HUES6 (cell line): ENCODE results near the gene ULK4.

Experiments
- H3K27ac ChIP-seq: 2 replicates; pipeline ENCODE4 v1.7.0; 2013; ENCODE audit warnings: low read depth, mild to moderate bottlenecking, low read length, inconsistent platforms
- H3K27me3 ChIP-seq: 2 replicates; pipeline ENCODE4 v1.6.1; 2013; ENCODE audit warnings: low read length; ENCODE audit not compliant: control insufficient read depth, insufficient read depth
- H3K36me3 ChIP-seq: 2 replicates; pipeline ENCODE4 v1.6.1; 2013; ENCODE audit warnings: low read length; ENCODE audit not compliant: control insufficient read depth, insufficient read depth
- H3K4me1 ChIP-seq: 2 replicates; pipeline ENCODE4 v1.6.1; 2013; ENCODE audit warnings: low read length; ENCODE audit not compliant: control insufficient read depth, insufficient read depth
- H3K4me3 ChIP-seq: 2 replicates; pipeline ENCODE4 v1.5.1; 2013; ENCODE audit warnings: low read depth, low read length
- H3K9ac ChIP-seq: one replicate; pipeline ENCODE4 v1.6.1; 2013; ENCODE audit warnings: mild to moderate bottlenecking, low read length
- H3K9me3 ChIP-seq: 2 replicates; pipeline ENCODE4 v1.6.1; 2013; ENCODE audit warnings: low read depth, low read length; ENCODE audit not compliant: control insufficient read depth, insufficient read depth

Gene ULK4

DNA sequence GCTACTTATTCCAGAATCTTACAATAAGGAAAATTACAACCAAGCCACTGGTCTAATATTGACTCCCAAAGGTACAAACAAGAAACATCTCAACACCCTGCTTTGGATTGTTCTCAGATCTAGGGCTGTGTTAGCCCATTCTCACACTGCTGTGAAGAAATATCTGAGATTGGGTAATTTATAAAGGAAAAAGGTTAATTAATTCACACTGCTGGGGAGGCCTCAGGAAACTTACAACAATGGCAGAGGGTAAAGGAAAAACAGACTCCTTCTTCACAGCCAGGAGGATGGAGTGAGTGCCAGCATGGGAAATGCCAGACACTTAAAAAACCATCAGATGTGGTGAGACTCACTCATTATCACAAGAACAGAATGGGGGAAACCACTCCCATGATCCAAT, 208.3 kb downstream of the ULK4 start:
- H3K27ac ChIP-seq = no peak overlapping the region
- H3K27me3 ChIP-seq = no peaks in the 10 kb centered on the region
- H3K9me3 ChIP-seq = no peaks in the 10 kb centered on the region
- H3K9ac ChIP-seq = no peak overlapping the region
- no peak overlapping the region for H3K4me3 ChIP-seq
- no peaks in the 10 kb centered on the region; the same call in 1 of the 2 replicates for H3K36me3 ChIP-seq
- H3K4me1 ChIP-seq = no peaks in the 10 kb centered on the region

DNA sequence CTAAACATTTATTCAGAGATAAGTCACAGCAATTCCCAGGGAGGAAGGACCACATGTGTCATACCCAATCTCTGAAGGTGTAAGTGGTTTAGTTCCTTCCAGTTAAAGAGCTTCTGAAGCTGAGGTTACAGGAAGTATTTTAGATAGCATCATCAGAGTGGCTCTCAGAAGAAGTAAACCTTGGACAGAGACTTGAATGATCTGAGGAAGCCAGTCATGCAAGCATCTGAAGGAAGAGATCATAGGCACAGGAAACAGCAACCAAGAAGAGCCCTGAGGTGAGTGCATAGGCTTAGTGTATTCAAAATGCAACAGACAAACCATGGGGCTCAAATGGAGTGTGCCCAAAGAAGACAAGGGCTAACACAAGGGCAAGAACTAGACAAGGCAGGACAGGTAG, 210.3 kb downstream of the ULK4 start:
- H3K9ac ChIP-seq = no peak overlapping the region
- H3K9me3 ChIP-seq = no peaks in the 10 kb centered on the region
- no peaks in the 10 kb centered on the region for H3K27me3 ChIP-seq
- H3K4me1 ChIP-seq = no peaks in the 10 kb centered on the region
- no peak overlapping the region for H3K4me3 ChIP-seq
- no peak overlapping the region for H3K27ac ChIP-seq
- no peaks in the 10 kb centered on the region; the same call in 1 of the 2 replicates for H3K36me3 ChIP-seq

DNA sequence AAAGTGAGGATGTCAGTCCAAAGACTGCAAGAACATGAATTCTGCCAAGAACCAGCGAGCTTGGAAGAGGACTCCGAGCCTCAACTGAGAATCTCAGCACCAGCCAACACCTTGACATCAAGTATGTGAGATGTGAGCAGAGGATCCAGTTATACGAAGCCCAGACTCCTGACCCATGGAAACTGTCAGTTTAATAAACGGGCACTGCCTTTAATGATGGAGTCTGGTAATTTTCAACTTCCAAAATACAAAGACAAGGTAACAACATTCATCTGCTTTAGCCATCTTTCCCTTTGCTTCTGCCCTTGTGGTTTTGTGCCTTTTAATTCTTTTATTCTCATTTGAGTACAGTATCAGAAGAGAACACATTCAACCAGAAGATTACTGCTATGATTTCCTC, 211.9 kb downstream of the ULK4 start:
- Histone ChIP-seq H3K36me3 (no peaks in the 10 kb centered on the region; the same call in 1 of the 2 replicates), H3K4me1 (no peaks in the 10 kb centered on the region), H3K9me3 (no peaks in the 10 kb centered on the region), H3K4me3 (no peak overlapping the region), H3K27me3 (no peaks in the 10 kb centered on the region), H3K9ac (no peak overlapping the region), H3K27ac (no peak overlapping the region)

DNA sequence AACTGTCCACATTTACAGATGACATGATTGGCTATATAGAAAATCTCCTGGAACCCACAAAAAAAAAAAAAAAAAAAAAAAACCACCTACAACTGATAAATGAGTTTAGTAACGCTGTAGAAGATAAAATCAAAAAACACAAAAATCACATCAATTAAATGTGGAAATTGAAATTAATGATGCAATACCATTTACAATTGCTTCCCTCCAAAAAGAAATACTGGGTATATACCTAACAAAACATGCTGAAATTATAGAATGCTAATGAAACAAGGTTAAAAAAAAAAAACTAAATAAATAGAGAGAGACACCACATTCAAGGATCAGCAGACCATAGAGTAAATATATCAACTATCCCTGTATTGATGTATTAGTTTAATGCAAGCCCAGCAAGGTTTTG, 215.7 kb downstream of the ULK4 start:
- Histone ChIP-seq H3K27ac (no peak overlapping the region), H3K4me3 (no peak overlapping the region), H3K9ac (no peak overlapping the region), H3K4me1 (peaks cover 6% of the 10 kb centered on the region), H3K9me3 (no peaks in the 10 kb centered on the region), H3K36me3 (no peaks in the 10 kb centered on the region; the same call in 1 of the 2 replicates), H3K27me3 (no peaks in the 10 kb centered on the region)

DNA sequence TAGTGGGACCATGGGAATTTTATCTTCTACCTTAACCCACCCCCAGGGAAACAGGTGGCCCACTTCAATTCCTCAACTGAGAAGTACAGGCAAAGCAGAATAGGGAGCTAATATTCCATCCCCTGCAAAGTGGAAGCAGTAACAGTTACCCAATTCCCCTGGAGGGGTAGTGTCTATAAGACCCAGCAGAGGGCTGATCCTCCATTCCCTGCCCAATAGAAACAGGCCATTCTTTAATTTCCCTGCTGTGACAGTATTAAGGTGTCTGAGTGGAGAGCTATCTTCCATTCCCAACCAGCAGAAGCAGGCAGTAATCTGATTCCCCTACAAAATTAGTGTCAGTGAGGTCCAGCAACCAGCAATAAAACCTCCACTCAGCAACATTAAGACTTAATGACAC, 219.8 kb downstream of the ULK4 start:
- Histone ChIP-seq H3K4me1 (peaks cover 11% of the 10 kb centered on the region), H3K36me3 (no peaks in the 10 kb centered on the region), H3K9ac (no peak overlapping the region), H3K4me3 (no peak overlapping the region), H3K27ac (no peak overlapping the region), H3K27me3 (no peaks in the 10 kb centered on the region), H3K9me3 (no peaks in the 10 kb centered on the region)

DNA sequence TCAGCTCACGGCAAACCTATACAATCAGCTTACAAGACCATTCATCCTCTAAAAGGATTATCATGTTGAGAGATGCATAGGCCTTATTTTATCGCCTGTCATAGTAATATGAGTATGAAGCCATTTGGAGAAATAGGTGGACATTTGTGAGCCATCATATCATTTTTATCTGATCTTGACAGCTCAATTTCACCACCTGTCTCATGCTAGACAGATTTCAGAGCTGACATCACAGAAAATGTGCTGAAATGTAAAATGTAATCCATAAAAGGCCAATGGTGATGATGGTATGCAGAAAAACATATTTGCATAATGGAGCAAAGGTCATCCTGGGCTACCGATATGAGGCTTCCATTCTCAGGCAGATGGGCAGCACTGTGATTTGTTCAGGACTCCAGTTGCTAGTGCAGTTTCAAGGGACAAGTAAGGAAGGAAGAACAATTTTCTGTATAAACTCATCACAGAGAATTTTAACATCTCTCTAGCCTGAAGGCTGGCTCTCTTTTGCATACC, 221.5 kb downstream of the ULK4 start:
- Histone ChIP-seq H3K4me1 (peaks cover 11% of the 10 kb centered on the region), H3K9ac (no peak overlapping the region), H3K27me3 (no peaks in the 10 kb centered on the region), H3K9me3 (no peaks in the 10 kb centered on the region), H3K27ac (no peak overlapping the region), H3K36me3 (no peaks in the 10 kb centered on the region), H3K4me3 (no peak overlapping the region)

DNA sequence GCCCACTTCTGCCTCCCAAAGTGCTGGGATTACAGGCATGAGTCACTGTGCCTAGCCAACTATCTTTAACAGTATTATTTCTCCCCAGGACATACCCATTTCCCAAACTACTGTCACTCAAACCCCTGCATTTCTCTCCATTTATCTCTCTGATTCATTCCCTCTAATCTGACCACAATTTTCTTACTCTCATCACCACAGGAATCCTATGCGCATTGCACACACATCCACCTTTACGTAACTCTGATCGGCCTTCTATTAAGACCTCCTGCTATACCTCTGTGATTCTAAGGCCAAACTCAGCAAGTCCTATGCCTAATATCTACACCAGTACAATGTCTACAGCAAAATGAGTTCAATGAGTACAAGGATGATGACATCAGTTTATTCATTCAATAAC, 235.0 kb downstream of the ULK4 start:
- Histone ChIP-seq H3K9ac (no peak overlapping the region), H3K4me3 (no peak overlapping the region), H3K27me3 (no peaks in the 10 kb centered on the region), H3K36me3 (no peaks in the 10 kb centered on the region), H3K4me1 (no peaks in the 10 kb centered on the region), H3K9me3 (peaks cover 2% of the 10 kb centered on the region; the same call in 1 of the 2 replicates), H3K27ac (no peak overlapping the region)

DNA sequence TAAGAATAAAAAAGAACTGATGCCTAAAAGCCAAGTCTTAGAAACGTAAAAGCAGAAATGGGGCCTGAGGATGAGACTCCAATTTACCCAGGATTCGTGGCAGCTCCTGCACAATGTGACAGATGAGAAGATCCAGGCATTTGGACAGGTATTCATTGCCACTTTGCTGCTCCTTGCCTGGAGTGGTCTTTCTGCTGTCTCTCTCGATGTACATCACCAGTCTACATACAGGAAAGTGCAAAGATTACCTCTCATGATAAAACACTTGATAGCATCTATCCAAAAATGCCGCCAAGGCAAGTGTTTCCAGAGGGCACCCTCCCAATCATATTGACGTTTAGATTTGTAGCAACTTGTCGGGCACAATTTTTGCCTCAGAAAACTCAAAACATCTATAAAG, 244.3 kb downstream of the ULK4 start:
- H3K36me3 ChIP-seq = no peaks in the 10 kb centered on the region
- no peaks in the 10 kb centered on the region for H3K9me3 ChIP-seq
- no peaks in the 10 kb centered on the region for H3K4me1 ChIP-seq
- H3K4me3 ChIP-seq = no peak overlapping the region
- no peak overlapping the region for H3K9ac ChIP-seq
- no peaks in the 10 kb centered on the region for H3K27me3 ChIP-seq
- H3K27ac ChIP-seq = no peak overlapping the region

DNA sequence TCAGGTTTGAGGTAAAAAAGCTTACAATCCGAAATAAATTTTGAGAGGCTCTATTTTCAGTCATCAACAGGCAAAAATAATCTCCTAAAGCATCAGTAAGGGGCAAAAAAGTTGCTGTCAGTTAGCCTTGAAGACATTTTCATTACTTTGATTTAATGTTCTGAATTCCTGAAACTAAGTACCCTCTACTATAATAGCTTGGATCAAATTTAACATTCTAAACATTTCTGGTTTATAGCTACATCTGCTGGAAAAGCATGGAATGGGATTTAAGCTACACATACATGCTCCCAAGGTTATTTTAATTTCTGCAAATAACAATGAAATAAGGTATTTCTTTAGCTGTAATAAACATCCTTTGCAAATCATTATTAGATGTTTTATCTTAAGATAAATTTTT, 245.4 kb downstream of the ULK4 start:
- Histone ChIP-seq H3K27ac (no peak overlapping the region), H3K9me3 (no peaks in the 10 kb centered on the region), H3K9ac (no peak overlapping the region), H3K4me3 (no peak overlapping the region), H3K36me3 (no peaks in the 10 kb centered on the region), H3K4me1 (peaks cover 3% of the 10 kb centered on the region; the same call in 1 of the 2 replicates), H3K27me3 (no peaks in the 10 kb centered on the region)

DNA sequence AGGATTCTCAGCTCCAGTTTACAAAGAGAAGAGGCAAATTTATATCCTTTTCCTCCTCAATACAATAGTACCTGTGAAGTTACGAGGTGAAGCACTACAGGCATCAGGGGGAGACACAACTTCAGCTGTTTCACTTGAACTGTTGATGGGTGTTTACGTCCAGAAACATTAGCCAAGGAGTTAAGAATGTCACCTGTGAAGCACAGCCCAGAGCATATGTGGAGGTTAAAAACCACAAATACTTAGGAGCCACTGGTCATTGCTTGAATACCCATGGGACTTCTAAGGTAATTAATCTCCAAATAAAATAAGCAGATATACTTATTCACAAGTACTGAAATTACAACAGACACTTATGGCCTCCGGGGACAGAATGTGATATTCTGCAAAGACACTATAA, 246.5 kb downstream of the ULK4 start:
- Histone ChIP-seq H3K27me3 (no peaks in the 10 kb centered on the region), H3K9me3 (no peaks in the 10 kb centered on the region), H3K36me3 (no peaks in the 10 kb centered on the region), H3K9ac (no peak overlapping the region), H3K27ac (no peak overlapping the region), H3K4me3 (no peak overlapping the region), H3K4me1 (peaks cover 13% of the 10 kb centered on the region)

DNA sequence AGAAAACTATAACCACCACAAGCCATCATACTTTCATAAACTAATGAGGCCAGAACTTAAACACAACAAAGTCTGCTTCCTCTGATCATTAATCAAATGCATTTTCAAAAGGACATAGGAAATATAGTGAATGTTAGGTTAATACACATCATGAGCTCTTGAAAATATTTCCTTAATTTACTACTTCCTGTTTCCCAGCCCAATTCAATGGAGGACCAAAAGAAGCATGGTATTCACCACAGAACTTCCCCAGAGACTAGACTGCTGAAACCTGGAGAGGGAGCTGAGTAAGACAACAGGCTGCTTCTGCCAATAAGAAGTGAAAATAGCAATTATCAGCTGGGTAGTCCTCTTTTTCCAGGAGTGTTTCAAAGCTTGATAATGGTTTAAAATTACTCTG, 250.3 kb downstream of the ULK4 start:
- Histone ChIP-seq H3K4me1 (peaks cover 13% of the 10 kb centered on the region), H3K9me3 (no peaks in the 10 kb centered on the region), H3K9ac (no peak overlapping the region), H3K36me3 (no peaks in the 10 kb centered on the region), H3K27ac (0 out of 2 replicates have a peak overlapping the region, but pooled peaks have one; percentile 25), H3K27me3 (no peaks in the 10 kb centered on the region), H3K4me3 (no peak overlapping the region)
